Upper lobe of right lung (tissue), 1 donor: ENCODE data around the gene DOCK1. TPM values are rescaled to one million over a fixed set of nuclear protein-coding genes. Genes with fewer than 3 reads are reported as not detected.

Experiments
- ATAC-seq: fragments of 200-7000 bp; cut with Tn5 transposase; one replicate; pipeline ENCODE4 v1.9.1; 2020; ENCODE audit warnings: mild to moderate bottlenecking, moderate library complexity
- DNase-seq: peaks from one replicate; pipeline ENCODE4 v3.0.0-alpha.2; 2020
- H3K27ac ChIP-seq: fragments of 200-600 bp; one replicate; pipeline ENCODE4 v1.8.0; 2022
- H3K27me3 ChIP-seq: fragments of 200-600 bp; one replicate; pipeline ENCODE4 v1.8.0; 2022; ENCODE audit warnings: mild to moderate bottlenecking
- H3K36me3 ChIP-seq: fragments of 200-600 bp; one replicate; pipeline ENCODE4 v1.8.0; 2022
- H3K4me1 ChIP-seq: fragments of 200-600 bp; one replicate; pipeline ENCODE4 v1.8.0; 2022
- H3K4me3 ChIP-seq: fragments of 200-600 bp; one replicate; pipeline ENCODE4 v1.8.0; 2022; ENCODE audit warnings: mild to moderate bottlenecking
- H3K9me3 ChIP-seq: fragments of 200-600 bp; one replicate; pipeline ENCODE4 v1.8.0; 2022
- intact Hi-C: fragments of 100-400 bp; cut with DNase I; formaldehyde crosslinking; loops from one replicate; pipeline ENCODE4 v1.11.0; 2022
- total RNA-seq: library from RNA; stranded (reverse); fragmentation: NEBNext Ultra II Directional; extraction: Animal tissue kit (Norgen Biotek cat#: 25700); gene quantifications from one replicate; pipeline ENCODE4 v1.2.1, GENCODE V29; 2021
- TF ChIP-seq, protein P1 (sequence below): fragments of 200-600 bp; IDR thresholded peaks from one replicate; pipeline ENCODE4 v1.8.0; 2022; ENCODE audit warnings: antibody characterized with exemption
- donor health status: DM: no; HTN: yes; CAD: no; lungs with severe emphysema.

DOCK1 gene
- total RNA-seq, 1 donor from 2014 or later, result 46.4 TPM

DNA sequence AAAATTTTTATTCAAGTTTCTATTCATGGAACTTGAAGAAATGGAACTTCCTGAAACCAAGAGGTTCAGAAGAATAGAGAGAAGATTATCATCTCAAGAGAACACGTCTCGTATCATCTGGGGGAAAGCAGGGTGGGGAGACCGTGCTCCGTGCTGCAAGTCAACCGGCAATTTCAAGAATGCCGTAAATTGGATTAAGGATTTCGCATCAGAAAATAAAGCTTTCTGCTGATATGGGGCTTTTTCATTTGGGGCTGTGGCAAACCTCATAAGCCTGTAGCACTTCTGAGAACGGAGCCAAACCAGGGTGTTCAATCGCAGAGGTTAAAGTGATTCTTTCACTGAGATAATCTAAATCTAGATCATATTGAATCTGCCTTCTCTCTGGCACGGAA lies 493.7 kb downstream of the DOCK1 start:
- Histone ChIP-seq H3K27ac (no peak overlapping the region), H3K4me3 (no peak overlapping the region), H3K27me3 (no peaks in the 10 kb centered on the region), H3K4me1 (no peaks in the 10 kb centered on the region), H3K36me3 (no peaks in the 10 kb centered on the region), H3K9me3 (no peaks in the 10 kb centered on the region)
- intact Hi-C loops, result no loop called here
- no peak for DNase-seq
- no peak for ATAC-seq
- TF ChIP-seq, protein P1, sequence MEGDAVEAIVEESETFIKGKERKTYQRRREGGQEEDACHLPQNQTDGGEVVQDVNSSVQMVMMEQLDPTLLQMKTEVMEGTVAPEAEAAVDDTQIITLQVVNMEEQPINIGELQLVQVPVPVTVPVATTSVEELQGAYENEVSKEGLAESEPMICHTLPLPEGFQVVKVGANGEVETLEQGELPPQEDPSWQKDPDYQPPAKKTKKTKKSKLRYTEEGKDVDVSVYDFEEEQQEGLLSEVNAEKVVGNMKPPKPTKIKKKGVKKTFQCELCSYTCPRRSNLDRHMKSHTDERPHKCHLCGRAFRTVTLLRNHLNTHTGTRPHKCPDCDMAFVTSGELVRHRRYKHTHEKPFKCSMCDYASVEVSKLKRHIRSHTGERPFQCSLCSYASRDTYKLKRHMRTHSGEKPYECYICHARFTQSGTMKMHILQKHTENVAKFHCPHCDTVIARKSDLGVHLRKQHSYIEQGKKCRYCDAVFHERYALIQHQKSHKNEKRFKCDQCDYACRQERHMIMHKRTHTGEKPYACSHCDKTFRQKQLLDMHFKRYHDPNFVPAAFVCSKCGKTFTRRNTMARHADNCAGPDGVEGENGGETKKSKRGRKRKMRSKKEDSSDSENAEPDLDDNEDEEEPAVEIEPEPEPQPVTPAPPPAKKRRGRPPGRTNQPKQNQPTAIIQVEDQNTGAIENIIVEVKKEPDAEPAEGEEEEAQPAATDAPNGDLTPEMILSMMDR, result no peak

DNA sequence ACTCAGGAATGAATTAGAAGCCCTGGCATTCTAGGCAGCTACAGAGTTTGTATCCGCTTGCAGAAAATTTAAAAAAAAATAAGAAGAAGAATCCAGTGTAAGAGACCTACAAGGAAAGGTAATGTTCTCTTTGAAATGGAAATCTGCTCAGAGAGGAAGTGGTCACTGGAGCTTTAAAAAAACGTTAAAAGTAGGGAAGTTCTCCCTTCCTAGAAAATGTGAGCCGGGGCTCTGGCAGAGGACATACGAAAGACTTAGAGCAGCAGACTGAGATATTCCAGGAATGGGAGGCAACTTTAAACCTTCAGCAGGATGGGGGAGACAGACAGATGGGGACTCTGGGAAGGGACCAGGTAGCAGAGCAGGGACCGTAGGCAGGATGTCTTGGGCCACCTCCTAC lies 494.4 kb downstream of the DOCK1 start:
- no peak for DNase-seq
- intact Hi-C loops, result no loop called here
- Histone ChIP-seq H3K27ac (no peak overlapping the region), H3K27me3 (no peaks in the 10 kb centered on the region), H3K36me3 (no peaks in the 10 kb centered on the region), H3K9me3 (no peaks in the 10 kb centered on the region), H3K4me3 (no peak overlapping the region), H3K4me1 (no peaks in the 10 kb centered on the region)
- TF ChIP-seq, protein P1, result no peak
- ATAC-seq, result no peak

DNA sequence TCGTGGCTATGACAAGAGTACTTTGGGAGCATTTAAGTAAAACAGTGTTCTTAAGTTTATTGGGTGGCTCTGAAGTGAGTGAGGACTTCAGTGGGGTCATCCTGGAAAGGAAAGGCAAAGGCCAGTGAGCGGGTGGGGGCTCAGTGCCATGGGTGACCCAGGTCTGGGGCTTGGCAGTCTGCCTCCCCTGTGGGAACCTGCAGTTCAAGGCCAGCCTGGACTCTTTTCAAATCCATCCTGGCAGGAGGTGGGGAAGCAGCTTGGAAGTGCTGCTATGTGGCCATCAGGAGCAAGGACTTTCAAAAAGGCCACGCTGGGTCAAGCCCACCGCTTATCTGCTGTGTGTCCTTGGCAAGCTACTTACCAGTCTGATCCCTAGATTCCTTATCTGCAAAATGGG lies 495.0 kb downstream of the DOCK1 start:
- no peaks in the 10 kb centered on the region for H3K36me3 ChIP-seq
- H3K27ac ChIP-seq, result no peak overlapping the region
- H3K4me3 ChIP-seq, result no peak overlapping the region
- no peaks in the 10 kb centered on the region for H3K4me1 ChIP-seq
- DNase-seq (no peak), ATAC-seq (no peak)
- TF ChIP-seq, protein P1, result no peak
- intact Hi-C loops, result no loop called here
- H3K9me3 ChIP-seq, result no peaks in the 10 kb centered on the region
- H3K27me3 ChIP-seq, result no peaks in the 10 kb centered on the region

DNA sequence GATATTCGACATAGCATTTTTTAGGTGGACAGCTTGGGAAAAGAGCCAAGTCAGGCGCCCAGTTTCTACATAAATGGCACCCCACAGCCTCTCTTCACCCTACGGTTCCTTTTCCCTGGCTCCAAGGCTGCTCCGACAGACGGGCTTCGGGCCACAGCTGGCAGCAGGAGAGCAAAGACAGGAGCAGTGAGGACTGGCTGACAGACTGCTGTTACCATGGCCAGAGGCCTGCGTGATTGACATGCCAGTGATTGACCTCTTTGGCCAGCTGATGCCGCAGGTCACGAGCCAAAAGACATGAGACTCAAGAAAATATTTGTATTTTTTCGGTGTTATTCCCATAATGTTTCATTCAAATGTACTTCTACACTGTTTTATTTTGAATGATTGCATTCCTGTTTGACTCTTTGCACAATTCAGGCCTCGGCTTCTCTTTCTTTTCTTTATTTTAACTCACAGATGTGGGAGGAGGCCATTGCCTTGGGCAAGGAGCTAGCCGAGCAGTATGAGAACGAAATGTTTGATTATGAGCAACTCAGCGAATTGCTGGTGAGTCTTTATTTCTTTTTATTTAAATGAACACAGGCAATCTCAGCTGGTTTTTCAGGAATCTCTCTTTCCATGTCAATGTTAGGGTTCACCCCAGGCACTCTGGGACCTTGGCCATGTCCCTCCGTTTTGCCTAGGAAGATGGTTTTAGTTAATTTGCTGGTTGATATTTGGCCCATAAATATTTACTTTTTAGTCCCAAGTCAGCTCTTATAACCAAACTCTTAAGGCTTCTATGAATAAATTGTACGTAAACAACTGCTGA lies 497.6 kb downstream of the DOCK1 start:
- Histone ChIP-seq H3K4me3 (no peak overlapping the region), H3K27ac (no peak overlapping the region), H3K4me1 (no peaks in the 10 kb centered on the region), H3K36me3 (no peaks in the 10 kb centered on the region), H3K9me3 (no peaks in the 10 kb centered on the region), H3K27me3 (no peaks in the 10 kb centered on the region)
- intact Hi-C loops, result no loop called here
- DNase-seq (no peak), ATAC-seq (peak; percentile 12)
- TF ChIP-seq, protein P1, result no peak

DNA sequence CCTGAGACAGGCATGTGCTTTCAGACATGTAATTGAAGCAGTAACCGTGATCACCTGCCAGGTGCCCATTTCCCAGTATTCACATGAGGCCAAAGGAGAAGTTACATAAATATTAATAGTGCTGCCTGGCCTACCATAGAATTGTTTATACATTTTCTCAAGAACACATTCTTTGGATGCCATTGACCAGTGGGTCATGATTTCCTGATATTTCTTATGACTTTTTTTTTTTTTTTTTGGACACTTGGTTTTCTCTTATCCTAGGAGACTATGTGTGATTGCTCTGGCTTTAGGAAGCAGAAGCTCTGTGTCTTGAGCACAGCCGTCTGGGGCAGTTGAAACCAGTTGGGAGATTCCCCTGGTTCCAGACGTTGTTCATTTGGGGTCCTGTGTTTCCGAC lies 500.0 kb downstream of the DOCK1 start:
- Histone ChIP-seq H3K27ac (no peak overlapping the region), H3K9me3 (no peaks in the 10 kb centered on the region), H3K4me1 (peaks cover 3% of the 10 kb centered on the region), H3K36me3 (no peaks in the 10 kb centered on the region), H3K4me3 (no peak overlapping the region), H3K27me3 (no peaks in the 10 kb centered on the region)
- ATAC-seq (no peak), DNase-seq (no peak)
- intact Hi-C loops, result no loop called here
- TF ChIP-seq, protein P1, result no peak
